ENCODE results near the gene SPTB. TPM values are rescaled to one million over a fixed set of nuclear protein-coding genes. Genes with fewer than 3 reads are reported as not detected.

Gene SPTB
- total and polyA plus RNA-seq, 9 of the 15 experiments (the other 6 are each of a cell fraction or from before 2014, with no cell fraction given): 0.21 to 45.9 (median 11.7) TPM

DNA sequence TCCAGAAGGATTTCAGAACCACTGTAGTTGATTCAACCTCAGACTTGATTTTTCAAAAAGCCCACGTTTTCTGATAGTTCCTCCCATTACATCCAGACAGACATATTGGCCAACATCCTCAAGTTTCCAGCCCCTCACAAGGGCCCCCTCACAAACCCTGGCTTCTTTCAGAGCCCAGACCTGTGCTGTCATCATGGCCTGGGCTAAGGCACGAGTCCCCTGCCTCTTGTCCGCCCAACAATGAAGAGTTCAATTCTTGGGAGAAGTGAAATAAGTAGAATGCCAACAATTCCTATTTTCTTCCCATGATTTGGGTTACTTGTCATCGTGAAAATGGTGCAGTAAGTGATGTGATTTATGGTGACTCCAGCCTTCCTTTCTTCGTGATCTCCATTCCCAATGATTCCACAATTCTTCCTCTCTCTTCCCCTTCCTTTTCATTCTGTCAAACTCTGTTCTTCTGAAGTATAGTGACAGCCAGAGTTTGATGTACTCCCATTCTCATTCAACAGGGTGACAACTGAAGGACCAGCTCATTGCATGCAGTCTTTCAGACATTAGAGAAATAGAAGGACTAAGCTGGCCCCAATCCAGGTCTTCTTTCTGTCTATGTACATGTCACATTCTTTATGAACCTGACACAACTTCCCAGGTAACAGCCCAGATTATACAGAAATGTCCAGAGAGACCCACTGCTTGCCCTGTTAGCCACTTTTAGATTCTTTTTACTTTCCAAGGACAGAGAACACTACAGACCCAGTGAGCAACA is 29.2 kb downstream of the SPTB start:
- ChIA-PET CTCF (ENCODE audit: low intra/inter-chr PET ratio) (no interaction called here), POLR2A (no interaction called here)
- TF ChIP-seq ZFPM2 (CRISPR knock-in tag; IDR thresholded peaks at IDR 0.05) (no peak), PML (IDR thresholded peaks at IDR 0.05; ENCODE audit: low read length) (no peak), ZNF785 (CRISPR knock-in tag; IDR thresholded peaks at IDR 0.05) (no peak)
- TF ChIP-seq, protein P1, sequence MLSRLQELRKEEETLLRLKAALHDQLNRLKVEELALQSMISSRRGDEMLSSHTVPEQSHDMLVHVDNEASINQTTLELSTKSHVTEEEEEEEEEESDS (CRISPR knock-in tag; IDR thresholded peaks at IDR 0.05): no peak
- TF ChIP-seq, protein P2, sequence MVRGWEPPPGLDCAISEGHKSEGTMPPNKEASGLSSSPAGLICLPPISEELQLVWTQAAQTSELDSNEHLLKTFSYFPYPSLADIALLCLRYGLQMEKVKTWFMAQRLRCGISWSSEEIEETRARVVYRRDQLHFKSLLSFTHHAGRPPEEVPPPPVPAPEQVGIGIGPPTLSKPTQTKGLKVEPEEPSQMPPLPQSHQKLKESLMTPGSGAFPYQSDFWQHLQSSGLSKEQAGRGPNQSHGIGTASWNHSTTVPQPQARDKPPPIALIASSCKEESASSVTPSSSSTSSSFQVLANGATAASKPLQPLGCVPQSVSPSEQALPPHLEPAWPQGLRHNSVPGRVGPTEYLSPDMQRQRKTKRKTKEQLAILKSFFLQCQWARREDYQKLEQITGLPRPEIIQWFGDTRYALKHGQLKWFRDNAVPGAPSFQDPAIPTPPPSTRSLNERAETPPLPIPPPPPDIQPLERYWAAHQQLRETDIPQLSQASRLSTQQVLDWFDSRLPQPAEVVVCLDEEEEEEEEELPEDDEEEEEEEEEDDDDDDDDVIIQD (CRISPR knock-in tag; IDR thresholded peaks at IDR 0.05): no peak
- Histone ChIP-seq H3K27me3 (ENCODE audit: control insufficient read depth in 2 of 2, insufficient read depth in 2 of 2, low read length in 2 of 2) (no peaks in the 10 kb centered on the region), H3K9ac (ENCODE audit: insufficient read depth in 1 of 2, low read depth in 2 of 2, low read length in 2 of 2) (no peak overlapping the region), H3K27ac (ENCODE audit: extremely low read depth, low read depth, low read length) (no peak overlapping the region), H2AFZ (ENCODE audit: low read depth, low read length) (no peak overlapping the region), H4K20me1 (replicated peaks; ENCODE audit: control insufficient read depth, insufficient read depth, low read length) (no peaks in the 10 kb centered on the region; the same call in 1 of the 2 replicates), H3K79me2 (ENCODE audit: control insufficient read depth, insufficient read depth, low read length) (peaks cover 85% of the 10 kb centered on the region), H3K4me3 (no peak overlapping the region), H3K4me2 (ENCODE audit: insufficient read depth, low read length) (no peak overlapping the region), H3K9me1 (ENCODE audit: control insufficient read depth, insufficient read depth, low read length) (peaks cover 5% of the 10 kb centered on the region), H3K4me1 (replicated peaks in 1 of 2; ENCODE audit: control insufficient read depth in 2 of 2, insufficient read depth in 2 of 2, low read length in 2 of 2) (peaks cover 9 to 23% of the 10 kb centered on the region in 2 experiments; a peak in 4 of 5 replicates), H3K9me3 (replicated peaks; ENCODE audit: control insufficient read depth, insufficient read depth, low read depth, low read length) (no peaks in the 10 kb centered on the region), H3K36me3 (ENCODE audit: control insufficient read depth, insufficient read depth, low read length) (peaks cover 11% of the 10 kb centered on the region; the same call in 2 of the 3 replicates)
- DNase-seq (ENCODE audit: extremely low read depth in 1 of 4, low spot score in 3 of 4) (no peak), ATAC-seq (no peak), FAIRE-seq (no peak)
- in situ Hi-C loops (cut with MboI) (no loop called here), intact Hi-C loops (cut with micrococcal nuclease) (no loop called here)
- BruUV-seq (replicated peaks): no TSS peak
- 66% methylated on average over 5 of the region's 5 CpGs for WGBS (ENCODE audit: insufficient coverage, low coverage, missing lambda C conversion rate)

All from K562 (cell line).